ENCODE data around the gene FCSK.

Gene FCSK

GRCh38 chr16:70481929-70482536 is 27.6 kb downstream of the FCSK start:
- no peak for DNase-seq

GRCh38 chr16:70482624-70483023 is 28.2 kb downstream of the FCSK start:
- DNase-seq = no peak

- DNase-seq = no peak
Observed at GRCh38 chr16:70483426-70483825, 29.0 kb downstream of the FCSK start.

GRCh38 chr16:70484867-70485266 is 30.5 kb downstream of the FCSK start:
- no peak for DNase-seq

- no peak for DNase-seq
Observed at GRCh38 chr16:70490261-70490660, 35.9 kb downstream of the FCSK start.

- DNase-seq = no peak
Observed at GRCh38 chr16:70493802-70494201, 39.4 kb downstream of the FCSK start.

- DNase-seq = no peak
Observed at GRCh38 chr16:70494202-70494770, 39.9 kb downstream of the FCSK start.

- no peak for DNase-seq
Observed at GRCh38 chr16:70494777-70495176, 40.4 kb downstream of the FCSK start.

GRCh38 chr16:70495425-70496182 is 41.2 kb downstream of the FCSK start:
- no peak for DNase-seq

GRCh38 chr16:70496513-70496912 is 42.1 kb downstream of the FCSK start:
- no peak for DNase-seq

GRCh38 chr16:70508752-70509151 is 54.4 kb downstream of the FCSK start:
- no peak for DNase-seq

GRCh38 chr16:70510216-70510615 is 55.8 kb downstream of the FCSK start:
- no peak for DNase-seq

GRCh38 chr16:70511833-70512232 is 57.4 kb downstream of the FCSK start:
- DNase-seq = no peak

- no peak for DNase-seq
Observed at GRCh38 chr16:70512456-70512855, 58.1 kb downstream of the FCSK start.

GRCh38 chr16:70520612-70521297 is 66.4 kb downstream of the FCSK start:
- DNase-seq = no peak

GRCh38 chr16:70522216-70523075 is 68.1 kb downstream of the FCSK start:
- DNase-seq = no peak

- DNase-seq = peak; percentile 72 to 86 (median 80)
Observed at GRCh38 chr16:70523076-70523742, 68.8 kb downstream of the FCSK start, which contains the start of gene COG4. TSS of gene COG4 (minus strand) at chr16:70523554. CDS start at chr16:70523543, 11 bp downstream.

- peak; percentile 64 to 78 (median 73) for DNase-seq
Observed at GRCh38 chr16:70523743-70524398, 69.5 kb downstream of the FCSK start, which contains the start of gene SF3B3. TSS of gene SF3B3 (plus strand) at chr16:70523816. CDS start at chr16:70526657, 2,841 bp downstream.

- DNase-seq = peak in 2 of 4 experiments; percentile 14 to 16
Observed at GRCh38 chr16:70524399-70524825, 70.0 kb downstream of the FCSK start.

GRCh38 chr16:70526403-70526802 is 72.0 kb downstream of the FCSK start:
- no peak for DNase-seq

GRCh38 chr16:70527315-70527996 is 73.1 kb downstream of the FCSK start:
- DNase-seq = no peak
